Measurements from ENCODE around the gene PRMT7.

GRCh38 chr16:68384288-68385161 lies 73.7 kb downstream of the PRMT7 start:
- TF ChIP-seq EZH2 (IDR thresholded peaks at IDR 0.05; ENCODE audit: insufficient read depth, poor library complexity, severe bottlenecking) (no peak), EZH2phosphoT487 (IDR thresholded peaks at IDR 0.05; ENCODE audit: insufficient read depth, low read depth) (no peak)
